Activated CD8-positive, alpha-beta T cell treated with anti-CD3 and anti-CD28 coated beads for 36 hours (primary cell): ENCODE results near the gene ZNRF2. TPM values are rescaled to one million over a fixed set of nuclear protein-coding genes. Genes with fewer than 3 reads are reported as not detected.

ENCODE experiments used
- ATAC-seq: fragments of 200-7000 bp; cut with Tn5 transposase; one replicate; pipeline ENCODE4 v1.10.0; 2021; ENCODE audit warnings: mild to moderate bottlenecking, moderate library complexity
- CTCF ChIA-PET: fragments of 350-600 bp; sonication (Branson Sonifier 250); formaldehyde crosslinking; loops from one replicate; lab custom pipeline; 2021; ENCODE audit warnings: antibody characterized with exemption; lab: Charles Lee
- POLR2A ChIA-PET: fragments of 350-600 bp; sonication (Branson Sonifier 250); formaldehyde crosslinking; loops from one replicate; lab custom pipeline; 2021; ENCODE audit warnings: antibody characterized with exemption; lab: Charles Lee
- DNase-seq: peaks from one replicate; pipeline ENCODE4 v3.0.0-alpha.2; 2020
- H3K27ac Mint-ChIP-seq: one replicate; pipeline ENCODE4 v1.8.0; 2021; ENCODE audit warnings: mild to moderate bottlenecking, mixed read lengths
- H3K27me3 Mint-ChIP-seq: one replicate; pipeline ENCODE4 v1.8.0; 2021; ENCODE audit warnings: mixed read lengths
- H3K36me3 Mint-ChIP-seq: one replicate; pipeline ENCODE4 v1.8.0; 2021; ENCODE audit warnings: low read depth, mixed read lengths
- H3K4me1 Mint-ChIP-seq: one replicate; pipeline ENCODE4 v1.8.0; 2021; ENCODE audit warnings: low read depth, mixed read lengths
- H3K4me3 Mint-ChIP-seq: one replicate; pipeline ENCODE4 v1.8.0; 2021; ENCODE audit warnings: mild to moderate bottlenecking, moderate library complexity, mixed read lengths
- H3K9me3 Mint-ChIP-seq: one replicate; pipeline ENCODE4 v1.8.0; 2021; ENCODE audit warnings: mixed read lengths
- CTCF ChIP-seq: fragments of 200-600 bp; IDR thresholded peaks from one replicate; pipeline ENCODE4 v1.8.0; 2022; ENCODE audit warnings: antibody characterized with exemption, mild to moderate bottlenecking
- intact Hi-C: fragments of 100-400 bp; cut with micrococcal nuclease; formaldehyde crosslinking; loops from one replicate; pipeline ENCODE4 v1.10.0; 2022
- total RNA-seq, 2 experiments: library from RNA; stranded (reverse); gene quantifications; one replicate each; pipeline ENCODE4 v1.2.3, GENCODE V29; 2021

Gene ZNRF2
- total RNA-seq, 2 experiments from 2014 or later: 8.9 to 9.7 TPM

GRCh38 chr7:30304177-30304884 lies 19.9 kb downstream of the ZNRF2 start:
- no peak for ATAC-seq
- ChIA-PET POLR2A (interaction anchor here (0.6 to 1.3 kb wide), 3 partner anchors 7 to 23 kb away, joined by 3 to 4 read pairs (median 3); no protein-coding TSS in a partner anchor), CTCF (interaction anchor here (0.9 to 1.2 kb wide), 2 partner anchors 18 to 27 kb away, joined by 3 to 4 read pairs; no protein-coding TSS in a partner anchor)
- TF ChIP-seq CTCF: no peak
- Mint-ChIP-seq H3K36me3 (peaks cover 1% of the 10 kb centered on the region), H3K9me3 (no peaks in the 10 kb centered on the region), H3K4me1 (peaks cover 52% of the 10 kb centered on the region), H3K27ac (no peak overlapping the region), H3K27me3 (no peaks in the 10 kb centered on the region), H3K4me3 (no peak overlapping the region)
- intact Hi-C loops: no loop called here
- DNase-seq: no peak

GRCh38 chr7:30306976-30307375 lies 22.6 kb downstream of the ZNRF2 start:
- Mint-ChIP-seq H3K4me1 (peaks cover 61% of the 10 kb centered on the region), H3K9me3 (no peaks in the 10 kb centered on the region)
- CTCF ChIA-PET: interaction anchor here (1.4 kb wide), 1 partner anchor 433 kb away, joined by 3 read pairs; no protein-coding TSS in a partner anchor

GRCh38 chr7:30308389-30308788 lies 24.0 kb downstream of the ZNRF2 start:
- Mint-ChIP-seq H3K27me3 (no peaks in the 10 kb centered on the region), H3K9me3 (no peaks in the 10 kb centered on the region), H3K4me3 (no peak overlapping the region), H3K4me1 (peaks cover 67% of the 10 kb centered on the region), H3K27ac (peak overlapping the region; percentile 16), H3K36me3 (peaks cover 1% of the 10 kb centered on the region)
- no peak for TF ChIP-seq CTCF
- POLR2A ChIA-PET: no interaction called here
- DNase-seq (peak; percentile 27), ATAC-seq (peak; percentile 90)
- CTCF ChIA-PET: no interaction called here
- intact Hi-C loops: no loop called here

More at GRCh38 chr7:30306976-30307375, 22.6 kb downstream of the ZNRF2 start:
- ATAC-seq: no peak
- intact Hi-C loops: no loop called here
- DNase-seq: no peak
- Mint-ChIP-seq H3K36me3 (peaks cover 1% of the 10 kb centered on the region), H3K27me3 (no peaks in the 10 kb centered on the region), H3K4me3 (no peak overlapping the region), H3K27ac (no peak overlapping the region)
- POLR2A ChIA-PET: no interaction called here
- TF ChIP-seq CTCF: no peak

- ChIA-PET CTCF (no interaction called here), POLR2A (no interaction called here)
- Mint-ChIP-seq H3K36me3 (peaks cover 1% of the 10 kb centered on the region), H3K27ac (no peak overlapping the region), H3K27me3 (no peaks in the 10 kb centered on the region), H3K9me3 (no peaks in the 10 kb centered on the region), H3K4me1 (peaks cover 65% of the 10 kb centered on the region), H3K4me3 (no peak overlapping the region)
- intact Hi-C loops: no loop called here
- no peak for DNase-seq
- no peak for ATAC-seq
- no peak for TF ChIP-seq CTCF
These were observed 24.9 kb downstream of the ZNRF2 start for GRCh38 chr7:30309302-30309701.

GRCh38 chr7:30309842-30310435 lies 25.5 kb downstream of the ZNRF2 start:
- Mint-ChIP-seq H3K27ac (no peak overlapping the region), H3K27me3 (no peaks in the 10 kb centered on the region), H3K4me3 (no peak overlapping the region), H3K36me3 (peaks cover 1% of the 10 kb centered on the region), H3K9me3 (no peaks in the 10 kb centered on the region), H3K4me1 (peaks cover 61% of the 10 kb centered on the region)
- intact Hi-C loops: no loop called here
- CTCF ChIA-PET: interaction anchor here (4.9 kb wide), 1 partner anchor 13 kb away, joined by 18 read pairs; no protein-coding TSS in a partner anchor
- TF ChIP-seq CTCF: no peak
- POLR2A ChIA-PET: interaction anchor here (1.4 kb wide), 1 partner anchor 25 kb away, joined by 4 read pairs; the partner anchor contains the start of gene ZNRF2
- no peak for ATAC-seq
- no peak for DNase-seq
